Left cardiac atrium (tissue), 4 donors: Measurements from ENCODE around the gene GSTA5. TPM values are rescaled to one million over a fixed set of nuclear protein-coding genes. Genes with fewer than 3 reads are reported as not detected.
"Not testable (repeated sequence)": the region's sequence is repeated elsewhere in the genome, so short reads cannot be mapped to it uniquely, and the experiment has no call there.

Source experiments
- ATAC-seq, 2 donors: fragments of 200-7000 bp; cut with Tn5 transposase; one replicate each; pipeline ENCODE4 v1.9.1; 2020; ENCODE audit warnings: mild to moderate bottlenecking in 2 of 2, moderate library complexity in 2 of 2
- DNase-seq: peaks from one replicate; pipeline ENCODE4 v3.0.0-alpha.2; 2020
- intact Hi-C, 2 donors: fragments of 100-400 bp; cut with DNase I; formaldehyde crosslinking; loops; one replicate each; pipeline versions ENCODE4 v1.14.1 to v1.15.1; 2022 to 2023
- long read RNA-seq: library from polyadenylated mRNA; unstranded; transcript quantifications from one replicate; pipeline ENCODE4 v2.0.0, GENCODE V29; 2021
- total RNA-seq, 2 donors: library from RNA; stranded (reverse); fragmentation: NEBNext Ultra II Directional; extraction: Animal tissue kit (Norgen Biotek cat#: 25700); gene quantifications; one replicate each; pipeline ENCODE4 v1.2.1, GENCODE V29; 2021
- donor health status: DM: no; HTN: yes; CAD: no.
- donor health status: DM: no; HTN: yes; CAD: no; lungs with severe emphysema.
- donor health status: DM: yes; HTN: yes; CAD: no.
- donor health status: Dilated cardiomyopathy.

The GSTA5 gene
- total RNA-seq = not detected
- long read RNA-seq = 0 reads

GRCh38 chr6:52840763-52841585 lies at the start of gene GSTA5:
TSS of gene GSTA5 (minus strand) at chr6:52840813.
- DNase-seq (no peak), ATAC-seq (no peak)
- intact Hi-C loops = no loop called here

GRCh38 chr6:52890018-52890417 lies 49.4 kb upstream of the GSTA5 start:
- intact Hi-C loops = no loop called here

GRCh38 chr6:52887910-52888524 lies 47.4 kb upstream of the GSTA5 start:
- intact Hi-C loops = no loop called here
- ATAC-seq (no peak), DNase-seq (no peak)

More at GRCh38 chr6:52890018-52890417, 49.4 kb upstream of the GSTA5 start:
- ATAC-seq (no peak), DNase-seq (no peak)

GRCh38 chr6:52881996-52882841 lies 41.6 kb upstream of the GSTA5 start:
- DNase-seq (peak; percentile 56), ATAC-seq (peak; percentile 96 to 99)
- intact Hi-C loops = no loop called here

- ATAC-seq (peak in 1 of 2 donors; percentile 10), DNase-seq (no peak)
- intact Hi-C loops = no loop called here
These were observed 41.0 kb upstream of the GSTA5 start for GRCh38 chr6:52881662-52881995.

- DNase-seq = no peak
- intact Hi-C loops = no loop called here
- no peak for ATAC-seq
These were observed 37.2 kb upstream of the GSTA5 start for GRCh38 chr6:52877786-52878185.

- DNase-seq (no peak), ATAC-seq (peak in 1 of 2 donors; percentile 37)
- intact Hi-C loops = no loop called here
These were observed 36.6 kb upstream of the GSTA5 start for GRCh38 chr6:52877168-52877567.

- no peak for DNase-seq
- no peak for ATAC-seq
- intact Hi-C loops = no loop called here
These were observed 35.6 kb upstream of the GSTA5 start for GRCh38 chr6:52876056-52876787.

- DNase-seq = no peak
- ATAC-seq = no peak
- intact Hi-C loops = no loop called here
These were observed 31.4 kb upstream of the GSTA5 start for GRCh38 chr6:52872031-52872430.

GRCh38 chr6:52871621-52872020 lies 31.0 kb upstream of the GSTA5 start:
- ATAC-seq (no peak), DNase-seq (no peak)
- intact Hi-C loops = no loop called here

- intact Hi-C loops, ATAC-seq, DNase-seq: not testable (repeated sequence)
These were observed 29.9 kb upstream of the GSTA5 start for GRCh38 chr6:52870335-52871091.

- ATAC-seq, intact Hi-C loops, DNase-seq: not testable (repeated sequence)
These were observed 28.3 kb upstream of the GSTA5 start for GRCh38 chr6:52868899-52869298.

- intact Hi-C loops = no loop called here
- DNase-seq (no peak), ATAC-seq (no peak)
These were observed 27.6 kb upstream of the GSTA5 start for GRCh38 chr6:52868240-52868639.

- intact Hi-C loops, DNase-seq, ATAC-seq: not testable (repeated sequence)
These were observed 20.5 kb upstream of the GSTA5 start for GRCh38 chr6:52861151-52861550.

GRCh38 chr6:52858416-52858815 lies 17.8 kb upstream of the GSTA5 start:
- intact Hi-C loops = no loop called here
- no peak for ATAC-seq
- no peak for DNase-seq

- ATAC-seq, DNase-seq, intact Hi-C loops: not testable (repeated sequence)
These were observed 15.5 kb upstream of the GSTA5 start for GRCh38 chr6:52856137-52856536.

- ATAC-seq (no peak), DNase-seq (no peak)
- intact Hi-C loops = no loop called here
These were observed 8.5 kb upstream of the GSTA5 start for GRCh38 chr6:52849137-52849536.

- DNase-seq (no peak), ATAC-seq (no peak)
- intact Hi-C loops = no loop called here
These were observed 5.4 kb upstream of the GSTA5 start for GRCh38 chr6:52846002-52846401.
